Smooth muscle cell of the brain vasculature (primary cell): ENCODE results near the gene PRRT3.
A peak's percentile ranks its signal among the peaks of the same experiment; 100 is the strongest.

ENCODE experiments used
- DNase-seq: peaks from one replicate; pipeline ENCODE4 v3.0.0-alpha.2; 2012; ENCODE audit warnings: low read depth, low spot score

The PRRT3 gene

GRCh38 chr3:9951962-9952805, at the start of gene PRRT3:
Gene PRRT3, minus strand, starts transcription at chr3:9952408. Its CDS starts 2,293 bp downstream, at chr3:9950115.
- DNase-seq: no peak

GRCh38 chr3:10000686-10001085, 48.5 kb upstream of the PRRT3 start:
- DNase-seq: no peak

- no peak for DNase-seq
Observed at GRCh38 chr3:9994086-9994844, 42.1 kb upstream of the PRRT3 start.

GRCh38 chr3:9986230-9986725, 34.1 kb upstream of the PRRT3 start:
- DNase-seq: no peak

- no peak for DNase-seq
Observed at GRCh38 chr3:9980251-9980650, 28.0 kb upstream of the PRRT3 start.

GRCh38 chr3:9978710-9979305, 26.6 kb upstream of the PRRT3 start:
- no peak for DNase-seq

GRCh38 chr3:9976721-9977709, 24.8 kb upstream of the PRRT3 start:
- DNase-seq: peak; percentile 62

- no peak for DNase-seq
Observed at GRCh38 chr3:9970020-9970652, 17.9 kb upstream of the PRRT3 start.

- DNase-seq: no peak
Observed at GRCh38 chr3:9969632-9970019, 17.4 kb upstream of the PRRT3 start.

- DNase-seq: no peak
Observed at GRCh38 chr3:9966841-9967240, 14.6 kb upstream of the PRRT3 start.

- no peak for DNase-seq
Observed at GRCh38 chr3:9965200-9965875, 13.1 kb upstream of the PRRT3 start.

- DNase-seq: no peak
Observed at GRCh38 chr3:9957214-9957613, 5.0 kb upstream of the PRRT3 start.

- no peak for DNase-seq
Observed at GRCh38 chr3:9955611-9956352, 3.6 kb upstream of the PRRT3 start.

GRCh38 chr3:9955067-9955502, 2.9 kb upstream of the PRRT3 start:
- no peak for DNase-seq

- DNase-seq: no peak
Observed at GRCh38 chr3:9951598-9951961, 628 bp downstream of the PRRT3 start.

GRCh38 chr3:9951126-9951525, 1.1 kb downstream of the PRRT3 start:
- DNase-seq: no peak

GRCh38 chr3:9949626-9950025, 2.6 kb downstream of the PRRT3 start:
- DNase-seq: no peak

- no peak for DNase-seq
Observed at GRCh38 chr3:9949115-9949514, 3.1 kb downstream of the PRRT3 start.

GRCh38 chr3:9948586-9948985, 3.6 kb downstream of the PRRT3 start:
- no peak for DNase-seq
